Thyroid gland (tissue), 4 donors: ENCODE data around the gene ASPG.

ENCODE experiments used
- POLR2A ChIP-seq, 2 donors: fragments of 450-650 bp; IDR thresholded peaks; one replicate each; pipeline ENCODE4 v1.6.1; 2017; ENCODE audit warnings: antibody characterized with exemption in 2 of 2, mild to moderate bottlenecking in 2 of 2, moderate library complexity in 1 of 2
- TF ChIP-seq, protein P1 (sequence below), 6 experiments: fragments of 200-600 bp in 3 of 6; fragments of 450-650 bp in 3 of 6; sonication (generic) in 3 of 6; IDR thresholded peaks; one replicate each; pipeline ENCODE4 v1.5.1; 2016 to 2019; ENCODE audit warnings: antibody characterized with exemption in 6 of 6, mild to moderate bottlenecking in 2 of 6, inconsistent platforms in 1 of 6, moderate library complexity in 1 of 6

DNA sequence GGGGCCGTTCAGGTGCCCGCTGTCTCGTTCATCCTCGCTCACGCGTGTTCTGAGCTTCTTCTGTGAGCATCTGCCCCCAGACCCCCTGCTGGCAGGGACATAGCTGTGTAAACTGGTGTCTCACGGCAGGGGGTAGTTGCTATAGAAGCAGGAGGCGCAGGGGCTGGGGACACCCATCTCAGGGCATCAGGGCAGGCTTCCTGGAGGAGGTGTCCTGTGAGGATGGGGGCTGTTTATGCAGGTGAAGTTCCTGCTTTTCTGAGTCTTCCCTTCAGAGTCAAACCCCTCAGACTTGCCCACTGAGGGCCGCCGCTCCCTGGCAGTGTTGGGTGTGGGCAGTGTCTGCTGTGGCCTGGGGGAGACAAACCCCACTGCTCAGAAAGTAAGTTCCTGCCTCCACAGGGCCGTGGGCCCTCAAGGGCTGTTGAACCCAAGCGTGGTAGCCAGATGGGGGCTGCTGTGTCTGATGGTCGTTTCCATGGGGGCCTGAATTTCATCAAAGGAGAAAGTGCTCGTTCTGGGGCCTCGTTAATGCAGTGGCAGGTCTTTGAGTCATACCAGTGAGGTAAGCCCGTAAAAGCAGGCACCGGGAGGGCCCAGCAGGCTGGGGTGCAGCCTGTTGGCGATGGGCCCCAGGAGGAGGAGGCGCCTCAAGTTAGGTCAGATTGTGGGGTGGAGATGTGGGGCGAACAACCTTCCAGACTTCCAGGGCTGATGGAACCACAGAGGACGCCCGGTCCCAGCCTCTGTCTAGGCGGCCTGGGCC lies 76.3 kb downstream of the ASPG start:
- TF ChIP-seq, protein P1, sequence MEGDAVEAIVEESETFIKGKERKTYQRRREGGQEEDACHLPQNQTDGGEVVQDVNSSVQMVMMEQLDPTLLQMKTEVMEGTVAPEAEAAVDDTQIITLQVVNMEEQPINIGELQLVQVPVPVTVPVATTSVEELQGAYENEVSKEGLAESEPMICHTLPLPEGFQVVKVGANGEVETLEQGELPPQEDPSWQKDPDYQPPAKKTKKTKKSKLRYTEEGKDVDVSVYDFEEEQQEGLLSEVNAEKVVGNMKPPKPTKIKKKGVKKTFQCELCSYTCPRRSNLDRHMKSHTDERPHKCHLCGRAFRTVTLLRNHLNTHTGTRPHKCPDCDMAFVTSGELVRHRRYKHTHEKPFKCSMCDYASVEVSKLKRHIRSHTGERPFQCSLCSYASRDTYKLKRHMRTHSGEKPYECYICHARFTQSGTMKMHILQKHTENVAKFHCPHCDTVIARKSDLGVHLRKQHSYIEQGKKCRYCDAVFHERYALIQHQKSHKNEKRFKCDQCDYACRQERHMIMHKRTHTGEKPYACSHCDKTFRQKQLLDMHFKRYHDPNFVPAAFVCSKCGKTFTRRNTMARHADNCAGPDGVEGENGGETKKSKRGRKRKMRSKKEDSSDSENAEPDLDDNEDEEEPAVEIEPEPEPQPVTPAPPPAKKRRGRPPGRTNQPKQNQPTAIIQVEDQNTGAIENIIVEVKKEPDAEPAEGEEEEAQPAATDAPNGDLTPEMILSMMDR (IDR thresholded peaks at IDR 0.05), result no peak
- no peak for TF ChIP-seq POLR2A (IDR thresholded peaks at IDR 0.05)
